Superior temporal gyrus (tissue), 1 donor: Measurements from ENCODE around the gene SF3A2.

Experiments used
- DNase-seq: peaks from one replicate; pipeline ENCODE4 v3.0.0-alpha.2; 2016; ENCODE audit errors: extremely low spot score

The SF3A2 gene

GRCh38 chr19:2207991-2208860, 28.4 kb upstream of the SF3A2 start:
- no peak for DNase-seq

GRCh38 chr19:2208975-2209374, 27.6 kb upstream of the SF3A2 start:
- DNase-seq, result no peak

GRCh38 chr19:2209408-2209807, 27.2 kb upstream of the SF3A2 start:
- no peak for DNase-seq

GRCh38 chr19:2210206-2210605, 26.4 kb upstream of the SF3A2 start:
- DNase-seq, result no peak

- DNase-seq, result no peak
These were observed 25.5 kb upstream of the SF3A2 start for GRCh38 chr19:2210987-2211740.

- no peak for DNase-seq
These were observed 23.5 kb upstream of the SF3A2 start for GRCh38 chr19:2212861-2213711.

GRCh38 chr19:2213799-2214198, 22.8 kb upstream of the SF3A2 start:
- no peak for DNase-seq

- DNase-seq, result no peak
These were observed 22.4 kb upstream of the SF3A2 start for GRCh38 chr19:2214251-2214650.

GRCh38 chr19:2215281-2215751, 21.3 kb upstream of the SF3A2 start:
- no peak for DNase-seq

GRCh38 chr19:2216361-2217225, 20.0 kb upstream of the SF3A2 start:
- DNase-seq, result no peak

GRCh38 chr19:2217591-2217990, 19.0 kb upstream of the SF3A2 start:
- no peak for DNase-seq

- no peak for DNase-seq
These were observed 16.9 kb upstream of the SF3A2 start for GRCh38 chr19:2219726-2220125.

- DNase-seq, result no peak
These were observed 15.3 kb upstream of the SF3A2 start for GRCh38 chr19:2221250-2221831.

GRCh38 chr19:2221918-2222317, 14.7 kb upstream of the SF3A2 start:
- DNase-seq, result no peak

- DNase-seq, result no peak
These were observed 13.2 kb upstream of the SF3A2 start for GRCh38 chr19:2223391-2223790.

GRCh38 chr19:2223959-2224358, 12.7 kb upstream of the SF3A2 start:
- DNase-seq, result no peak

- no peak for DNase-seq
These were observed 11.8 kb upstream of the SF3A2 start for GRCh38 chr19:2224754-2225349.

- no peak for DNase-seq
These were observed 11.1 kb upstream of the SF3A2 start for GRCh38 chr19:2225415-2226050.

- no peak for DNase-seq
These were observed 10.4 kb upstream of the SF3A2 start for GRCh38 chr19:2226051-2226839.
